ENCODE results near the gene GASK1A. TPM values are rescaled to one million over a fixed set of nuclear protein-coding genes. Genes with fewer than 3 reads are reported as not detected.

GASK1A gene
- polyA plus RNA-seq, 1 donor = 5.0 TPM

Other genes with a start within 250 kb of the GASK1A start
- 0.40 TPM for gene CCDC13, start 206.1 kb upstream of the GASK1A start, polyA plus RNA-seq
- gene HIGD1A, start 174.8 kb upstream of the GASK1A start, polyA plus RNA-seq = 119 TPM
- 2.6 TPM for gene ACKR2, start 169.9 kb upstream of the GASK1A start, polyA plus RNA-seq
- gene CYP8B1, start 103.4 kb upstream of the GASK1A start, polyA plus RNA-seq = 0.75 TPM
- 23.4 TPM for gene ZNF662, start 73.2 kb upstream of the GASK1A start, polyA plus RNA-seq
- gene POMGNT2, start 126.8 kb downstream of the GASK1A start, polyA plus RNA-seq = 13.5 TPM